ENCODE data around the gene ROS1.

Gene ROS1

GRCh38 chr6:117306227-117306790 is 119.4 kb downstream of the ROS1 start:
- DNase-seq, result no peak

- no peak for DNase-seq
Observed at GRCh38 chr6:117304446-117304845, 121.3 kb downstream of the ROS1 start.

- no peak for DNase-seq
Observed at GRCh38 chr6:117303323-117303722, 122.4 kb downstream of the ROS1 start.

GRCh38 chr6:117298941-117299340 is 126.8 kb downstream of the ROS1 start:
- no peak for DNase-seq

GRCh38 chr6:117290173-117290846 is 135.4 kb downstream of the ROS1 start:
- no peak for DNase-seq

- DNase-seq, result no peak
Observed at GRCh38 chr6:117288083-117288715, 137.5 kb downstream of the ROS1 start.

GRCh38 chr6:117280922-117281321 is 144.8 kb downstream of the ROS1 start:
- no peak for DNase-seq

GRCh38 chr6:117276778-117277316 is 148.9 kb downstream of the ROS1 start:
- DNase-seq, result no peak

- DNase-seq, result no peak
Observed at GRCh38 chr6:117275711-117276110, 150.0 kb downstream of the ROS1 start.

GRCh38 chr6:117275205-117275604 is 150.5 kb downstream of the ROS1 start:
- no peak for DNase-seq

GRCh38 chr6:117272891-117273290 is 152.9 kb downstream of the ROS1 start:
- DNase-seq, result no peak

GRCh38 chr6:117272032-117272866 is 153.5 kb downstream of the ROS1 start:
- no peak for DNase-seq

GRCh38 chr6:117270843-117271507 is 154.8 kb downstream of the ROS1 start:
- no peak for DNase-seq

- no peak for DNase-seq
Observed at GRCh38 chr6:117270055-117270842, 155.5 kb downstream of the ROS1 start.

GRCh38 chr6:117269638-117270054 is 156.1 kb downstream of the ROS1 start:
- DNase-seq, result no peak

- DNase-seq, result no peak
Observed at GRCh38 chr6:117268924-117269323, 156.8 kb downstream of the ROS1 start.

- DNase-seq, result no peak
Observed at GRCh38 chr6:117267766-117268534, 157.8 kb downstream of the ROS1 start.

- no peak for DNase-seq
Observed at GRCh38 chr6:117267054-117267347, 158.7 kb downstream of the ROS1 start.

GRCh38 chr6:117266257-117267053 is 159.3 kb downstream of the ROS1 start:
- DNase-seq, result no peak
